Neural progenitor cell (in vitro differentiated cells): ENCODE results near the gene FREM2. TPM values are rescaled to one million over a fixed set of nuclear protein-coding genes. Genes with fewer than 3 reads are reported as not detected.

Experiments used
- DNase-seq: peaks from one replicate; pipeline ENCODE4 v3.0.0-alpha.2; 2016; ENCODE audit warnings: low spot score
- H2AFZ ChIP-seq: fragments of 200-600 bp; sonication (generic); replicated peaks from 2 replicates; pipeline ENCODE4 v1.6.1; 2016; ENCODE audit warnings: antibody characterized with exemption
- H3F3A ChIP-seq: fragments of 200-600 bp; sonication (generic); 2 replicates; pipeline ENCODE4 v1.6.1; 2016; ENCODE audit warnings: antibody characterized with exemption, low read depth
- H3K27ac ChIP-seq: fragments of 200-600 bp; sonication (generic); 2 replicates; pipeline ENCODE4 v1.5.1; 2016; ENCODE audit warnings: mild to moderate bottlenecking
- H3K27me3 ChIP-seq: fragments of 200-600 bp; sonication (generic); 2 replicates; pipeline ENCODE4 v1.6.1; 2016; ENCODE audit warnings: mild to moderate bottlenecking, moderate library complexity
- H3K36me3 ChIP-seq: fragments of 200-600 bp; sonication (generic); 2 replicates; pipeline ENCODE4 v1.5.1; 2016
- H3K4me1 ChIP-seq: fragments of 200-600 bp; sonication (generic); 2 replicates; pipeline ENCODE4 v1.6.1; 2016; ENCODE audit warnings: mixed run types
- H3K4me2 ChIP-seq: fragments of 200-600 bp; sonication (generic); 2 replicates; pipeline ENCODE4 v1.6.1; 2016
- H3K4me3 ChIP-seq: fragments of 200-600 bp; sonication (generic); 2 replicates; pipeline ENCODE4 v1.5.1; 2016
- H3K79me2 ChIP-seq: fragments of 200-600 bp; sonication (generic); 2 replicates; pipeline ENCODE4 v1.6.1; 2016; ENCODE audit warnings: low read depth
- H3K9ac ChIP-seq: fragments of 200-600 bp; sonication (generic); 2 replicates; pipeline ENCODE4 v1.6.1; 2016
- H3K9me3 ChIP-seq: fragments of 200-600 bp; sonication (generic); 2 replicates; pipeline ENCODE4 v1.5.1; 2016; ENCODE audit warnings: low read depth
- H4K20me1 ChIP-seq: fragments of 200-600 bp; sonication (generic); 2 replicates; pipeline ENCODE4 v1.6.1; 2016; ENCODE audit warnings: low read depth
- H3K27ac Mint-ChIP-seq: 3 replicates; pipeline ENCODE4 v1.8.0; 2021; ENCODE audit warnings: mixed read lengths
- H3K27me3 Mint-ChIP-seq: 2 replicates; pipeline ENCODE4 v1.8.0; 2022; ENCODE audit warnings: low read depth, mild to moderate bottlenecking, inconsistent platforms, moderate library complexity, mixed read lengths; ENCODE audit not compliant: insufficient read depth
- H3K36me3 Mint-ChIP-seq: 3 replicates; pipeline ENCODE4 v1.8.0; 2021; ENCODE audit warnings: mixed read lengths
- H3K4me1 Mint-ChIP-seq: 3 replicates; pipeline ENCODE4 v1.8.0; 2021; ENCODE audit warnings: mixed read lengths
- H3K4me3 Mint-ChIP-seq: 3 replicates; pipeline ENCODE4 v1.8.0; 2021; ENCODE audit warnings: mild to moderate bottlenecking, moderate library complexity, mixed read lengths
- H3K9me3 Mint-ChIP-seq: 3 replicates; pipeline ENCODE4 v1.8.0; 2020; ENCODE audit warnings: mixed read lengths
- CTCF ChIP-seq: fragments of 200-600 bp; sonication (generic); IDR thresholded peaks from 2 replicates; pipeline ENCODE4 v1.5.1; 2017; ENCODE audit warnings: antibody characterized with exemption, mild to moderate bottlenecking
- EZH2 ChIP-seq: fragments of 200-600 bp; sonication (generic); IDR thresholded peaks from 2 replicates; pipeline ENCODE4 v1.6.1; 2017; ENCODE audit warnings: antibody characterized with exemption, mild to moderate bottlenecking, moderate library complexity
- EZH2phosphoT487 ChIP-seq: fragments of 200-600 bp; sonication (generic); IDR thresholded peaks from 2 replicates; pipeline ENCODE4 v1.6.1; 2017; ENCODE audit warnings: antibody characterized with exemption
- total RNA-seq: library from RNA; depleted of rRNA; stranded (reverse); fragments of >200 nt; gene quantifications from 2 replicates; pipeline ENCODE4 v1.2.3, GENCODE V29; 2015; ENCODE audit warnings: low replicate concordance

FREM2 gene
- total RNA-seq, 1 donor from 2014 or later: 21.3 TPM

DNA sequence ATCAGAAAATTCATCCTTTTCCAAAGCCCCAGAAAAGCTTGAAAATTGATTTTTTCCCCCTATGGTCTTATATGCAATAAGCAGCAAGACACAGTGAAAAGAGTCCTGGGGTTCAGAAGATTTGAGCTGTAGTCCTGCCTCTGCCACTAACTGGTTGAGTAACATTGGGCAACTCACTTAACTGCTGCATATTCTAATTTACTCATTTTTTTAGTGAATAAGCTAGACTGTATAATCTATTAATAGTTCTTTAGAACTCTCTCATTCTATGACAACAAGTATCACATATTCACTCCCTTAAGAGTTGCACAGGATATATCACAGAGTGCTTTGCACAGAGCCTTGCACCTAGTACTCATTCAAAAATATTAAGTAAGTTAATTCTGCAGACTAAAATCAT, 192.9 kb downstream of the FREM2 start:
- Histone ChIP-seq H3K27me3 (no peaks in the 10 kb centered on the region), H3K4me2 (no peak overlapping the region), H2AFZ (no peak overlapping the region), H3K79me2 (no peaks in the 10 kb centered on the region), H3K9ac (no peak overlapping the region), H3K4me3 (no peak overlapping the region), H4K20me1 (no peaks in the 10 kb centered on the region), H3K4me1 (peaks cover 7% of the 10 kb centered on the region), H3F3A (no peaks in the 10 kb centered on the region), H3K27ac (no peak overlapping the region), H3K36me3 (no peaks in the 10 kb centered on the region), H3K9me3 (no peaks in the 10 kb centered on the region)
- H3K9me3 Mint-ChIP-seq: no peaks in the 10 kb centered on the region
- H3K36me3 Mint-ChIP-seq: peaks cover 3% of the 10 kb centered on the region
- TF ChIP-seq EZH2phosphoT487 (no peak), CTCF (no peak)
- H3K4me1 Mint-ChIP-seq: peaks cover 29% of the 10 kb centered on the region
- no peaks in the 10 kb centered on the region for H3K27me3 Mint-ChIP-seq
- no peak for DNase-seq
- H3K4me3 Mint-ChIP-seq: no peak overlapping the region
- H3K27ac Mint-ChIP-seq: peak overlapping the region; percentile 36

DNA sequence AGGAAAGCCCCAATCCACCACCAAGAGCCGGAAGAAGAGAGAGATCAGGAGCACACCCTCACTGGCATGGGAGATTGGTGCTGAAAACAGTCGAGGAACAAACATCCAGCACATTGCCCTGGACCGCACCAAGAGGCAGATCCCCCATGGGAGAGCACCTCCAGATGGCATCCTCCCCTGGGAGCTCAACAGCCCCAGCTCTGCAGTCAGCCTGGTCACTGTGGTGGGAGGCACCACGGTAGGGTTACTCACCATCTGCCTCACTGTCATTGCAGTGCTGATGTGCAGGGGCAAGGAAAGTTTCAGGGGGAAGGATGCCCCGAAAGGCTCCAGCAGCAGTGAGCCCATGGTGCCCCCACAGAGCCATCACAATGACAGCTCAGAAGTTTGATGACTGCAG, 193.5 kb downstream of the FREM2 start:
- no peaks in the 10 kb centered on the region for H3K27me3 ChIP-seq
- H3K9me3 Mint-ChIP-seq: no peaks in the 10 kb centered on the region
- H2AFZ ChIP-seq: no peak overlapping the region
- DNase-seq: no peak
- H3K27ac Mint-ChIP-seq: peak overlapping the region; percentile 42
- H3K4me3 ChIP-seq: no peak overlapping the region
- no peaks in the 10 kb centered on the region for H3K36me3 ChIP-seq
- no peaks in the 10 kb centered on the region for H3F3A ChIP-seq
- H3K27me3 Mint-ChIP-seq: no peaks in the 10 kb centered on the region
- H3K9me3 ChIP-seq: no peaks in the 10 kb centered on the region
- H4K20me1 ChIP-seq: no peaks in the 10 kb centered on the region
- no peak overlapping the region for H3K4me3 Mint-ChIP-seq
- peaks cover 7% of the 10 kb centered on the region for H3K4me1 ChIP-seq
- H3K4me2 ChIP-seq: no peak overlapping the region
- TF ChIP-seq CTCF (no peak), EZH2 (no peak), EZH2phosphoT487 (no peak)
- peaks cover 3% of the 10 kb centered on the region for H3K36me3 Mint-ChIP-seq
- no peak overlapping the region for H3K27ac ChIP-seq
- peaks cover 23% of the 10 kb centered on the region for H3K4me1 Mint-ChIP-seq
- no peak overlapping the region for H3K9ac ChIP-seq
- H3K79me2 ChIP-seq: no peaks in the 10 kb centered on the region

- Mint-ChIP-seq H3K27me3 (no peaks in the 10 kb centered on the region), H3K4me1 (peaks cover 19% of the 10 kb centered on the region), H3K36me3 (peaks cover 3% of the 10 kb centered on the region), H3K9me3 (no peaks in the 10 kb centered on the region), H3K4me3 (no peak overlapping the region), H3K27ac (no peak overlapping the region)
- no peaks in the 10 kb centered on the region for H3K27me3 ChIP-seq
- no peaks in the 10 kb centered on the region for H3K79me2 ChIP-seq
- H3K9ac ChIP-seq: no peak overlapping the region
- no peak overlapping the region for H3K4me3 ChIP-seq
- TF ChIP-seq CTCF (no peak), EZH2phosphoT487 (no peak), EZH2 (no peak)
- no peak overlapping the region for H2AFZ ChIP-seq
- H3K36me3 ChIP-seq: no peaks in the 10 kb centered on the region
- DNase-seq: peak; percentile 18
- H3K9me3 ChIP-seq: no peaks in the 10 kb centered on the region
- peaks cover 7% of the 10 kb centered on the region for H3K4me1 ChIP-seq
- no peak overlapping the region for H3K27ac ChIP-seq
- no peaks in the 10 kb centered on the region for H4K20me1 ChIP-seq
- peak overlapping the region; percentile 7 for H3K4me2 ChIP-seq
- H3F3A ChIP-seq: no peaks in the 10 kb centered on the region
These were observed 196.9 kb downstream of the FREM2 start for GRCh38 chr13:38883783-38884182.
